ENCODE results near the gene CCNJ. TPM values are rescaled to one million over a fixed set of nuclear protein-coding genes. Genes with fewer than 3 reads are reported as not detected.

Gene CCNJ
- total RNA-seq, 1 donor, result 4.5 TPM

DNA sequence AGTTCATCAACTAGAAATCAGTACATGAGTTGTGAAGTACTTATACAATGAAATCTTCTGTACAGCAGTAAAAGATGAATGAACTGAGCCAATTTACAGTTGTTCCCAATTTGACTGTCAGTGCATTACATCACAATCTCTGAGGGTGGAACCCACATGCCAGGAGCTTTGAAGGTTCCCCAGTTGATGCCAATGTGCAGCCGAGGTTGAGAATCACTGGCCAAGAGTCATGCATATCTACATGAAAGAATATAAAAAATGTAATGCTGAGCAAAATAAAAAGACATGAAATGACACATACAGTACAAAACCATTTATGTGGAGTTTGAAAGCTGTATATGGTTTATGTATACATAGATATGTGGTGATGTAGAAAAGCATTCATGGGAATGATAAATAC, 22.1 kb upstream of the CCNJ start:
- TF ChIP-seq, protein P1, sequence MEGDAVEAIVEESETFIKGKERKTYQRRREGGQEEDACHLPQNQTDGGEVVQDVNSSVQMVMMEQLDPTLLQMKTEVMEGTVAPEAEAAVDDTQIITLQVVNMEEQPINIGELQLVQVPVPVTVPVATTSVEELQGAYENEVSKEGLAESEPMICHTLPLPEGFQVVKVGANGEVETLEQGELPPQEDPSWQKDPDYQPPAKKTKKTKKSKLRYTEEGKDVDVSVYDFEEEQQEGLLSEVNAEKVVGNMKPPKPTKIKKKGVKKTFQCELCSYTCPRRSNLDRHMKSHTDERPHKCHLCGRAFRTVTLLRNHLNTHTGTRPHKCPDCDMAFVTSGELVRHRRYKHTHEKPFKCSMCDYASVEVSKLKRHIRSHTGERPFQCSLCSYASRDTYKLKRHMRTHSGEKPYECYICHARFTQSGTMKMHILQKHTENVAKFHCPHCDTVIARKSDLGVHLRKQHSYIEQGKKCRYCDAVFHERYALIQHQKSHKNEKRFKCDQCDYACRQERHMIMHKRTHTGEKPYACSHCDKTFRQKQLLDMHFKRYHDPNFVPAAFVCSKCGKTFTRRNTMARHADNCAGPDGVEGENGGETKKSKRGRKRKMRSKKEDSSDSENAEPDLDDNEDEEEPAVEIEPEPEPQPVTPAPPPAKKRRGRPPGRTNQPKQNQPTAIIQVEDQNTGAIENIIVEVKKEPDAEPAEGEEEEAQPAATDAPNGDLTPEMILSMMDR (IDR thresholded peaks at IDR 0.05; ENCODE audit: insufficient read depth, low read length), result no peak
- no peak for DNase-seq (ENCODE audit: low read depth)
- H3K4me3 ChIP-seq (ENCODE audit: low read depth, low read length), result no peak overlapping the region

DNA sequence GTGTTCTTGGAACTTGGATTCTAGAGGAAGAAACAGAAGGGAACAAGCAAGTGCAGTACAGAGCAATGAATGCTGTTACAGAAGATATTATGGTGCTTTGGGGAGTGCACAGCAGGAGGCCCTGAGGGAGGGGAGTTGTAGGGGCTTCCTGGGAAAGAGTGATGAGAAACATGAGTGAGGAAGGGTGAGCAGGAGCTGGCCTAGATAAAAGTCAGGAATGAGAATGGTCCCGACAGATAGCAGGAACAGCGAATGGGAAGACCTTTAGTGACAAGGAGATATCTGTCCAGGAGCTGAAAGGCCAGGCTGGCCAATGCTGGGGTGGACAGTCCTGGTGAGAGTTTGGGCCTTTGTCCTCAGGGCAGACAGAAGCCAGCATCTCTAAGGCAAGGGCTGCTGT, 20.6 kb upstream of the CCNJ start:
- TF ChIP-seq, protein P1 (IDR thresholded peaks at IDR 0.05; ENCODE audit: insufficient read depth, low read length), result no peak
- no peak for DNase-seq (ENCODE audit: low read depth)
- no peak overlapping the region for H3K4me3 ChIP-seq (ENCODE audit: low read depth, low read length)

DNA sequence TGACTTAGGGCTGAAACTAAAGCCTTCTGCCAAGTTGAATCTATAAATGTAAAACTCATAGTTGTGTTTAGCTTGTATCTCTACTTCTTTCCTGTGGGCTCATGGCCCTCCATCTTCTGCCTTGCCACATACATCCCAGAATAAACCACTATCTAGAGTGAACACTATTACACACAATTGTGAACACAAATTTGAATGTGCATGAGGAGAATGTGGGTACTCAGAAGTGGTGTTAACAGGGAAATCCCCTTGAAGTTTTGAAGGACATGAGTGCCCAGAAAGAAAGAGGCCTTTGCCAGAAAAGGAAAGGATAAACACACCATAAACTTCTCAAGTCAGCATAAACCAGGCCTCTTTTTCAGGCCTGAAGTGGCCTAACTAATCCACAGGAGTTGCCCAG, 20.2 kb upstream of the CCNJ start:
- H3K4me3 ChIP-seq (ENCODE audit: low read depth, low read length), result no peak overlapping the region
- no peak for DNase-seq (ENCODE audit: low read depth)
- TF ChIP-seq, protein P1 (IDR thresholded peaks at IDR 0.05; ENCODE audit: insufficient read depth, low read length), result no peak

DNA sequence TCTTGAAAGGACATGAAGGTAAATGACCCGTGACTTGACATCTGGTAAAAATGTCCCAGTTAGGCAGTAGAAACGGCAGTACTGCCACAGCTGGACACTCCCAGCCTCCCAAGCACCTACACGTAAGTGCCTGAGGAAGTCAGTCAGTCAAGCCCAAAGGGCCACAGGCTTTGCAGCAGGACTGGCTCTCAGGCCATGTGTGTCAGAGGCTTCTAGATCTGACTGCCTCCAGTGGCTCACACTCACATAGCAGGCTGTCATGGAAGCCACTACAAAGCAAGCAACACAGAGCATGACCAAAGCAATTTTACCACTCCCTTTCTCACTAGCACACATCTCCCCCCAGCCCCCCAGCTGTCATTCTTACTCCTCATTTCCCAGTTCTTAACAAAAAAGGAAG, 17.8 kb upstream of the CCNJ start:
- DNase-seq (ENCODE audit: low read depth), result no peak
- TF ChIP-seq, protein P1 (IDR thresholded peaks at IDR 0.05; ENCODE audit: insufficient read depth, low read length), result peak; percentile 29
- H3K4me3 ChIP-seq (ENCODE audit: low read depth, low read length), result no peak overlapping the region

DNA sequence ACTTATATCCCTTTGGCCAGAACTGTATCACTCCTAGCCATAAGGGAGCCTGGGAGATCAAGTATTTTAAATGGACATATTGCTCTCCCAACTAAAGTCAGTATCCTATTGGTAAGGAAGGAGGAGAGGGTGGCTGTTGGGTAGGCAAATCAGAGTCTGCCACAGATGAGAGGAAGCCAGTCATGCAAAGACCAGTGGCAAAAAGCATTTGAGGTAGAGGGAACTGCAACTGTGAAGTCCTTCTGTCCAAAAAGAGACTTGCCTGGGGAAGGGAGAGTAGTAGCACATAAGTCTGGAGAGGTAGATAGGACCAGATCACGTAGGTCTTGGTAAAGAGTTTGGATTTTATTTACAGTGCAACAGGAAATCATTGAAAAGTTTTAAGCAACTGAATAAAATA, 8.8 kb upstream of the CCNJ start:
- DNase-seq (ENCODE audit: low read depth), result no peak
- TF ChIP-seq, protein P1 (IDR thresholded peaks at IDR 0.05; ENCODE audit: insufficient read depth, low read length), result no peak
- no peak overlapping the region for H3K4me3 ChIP-seq (ENCODE audit: low read depth, low read length)

DNA sequence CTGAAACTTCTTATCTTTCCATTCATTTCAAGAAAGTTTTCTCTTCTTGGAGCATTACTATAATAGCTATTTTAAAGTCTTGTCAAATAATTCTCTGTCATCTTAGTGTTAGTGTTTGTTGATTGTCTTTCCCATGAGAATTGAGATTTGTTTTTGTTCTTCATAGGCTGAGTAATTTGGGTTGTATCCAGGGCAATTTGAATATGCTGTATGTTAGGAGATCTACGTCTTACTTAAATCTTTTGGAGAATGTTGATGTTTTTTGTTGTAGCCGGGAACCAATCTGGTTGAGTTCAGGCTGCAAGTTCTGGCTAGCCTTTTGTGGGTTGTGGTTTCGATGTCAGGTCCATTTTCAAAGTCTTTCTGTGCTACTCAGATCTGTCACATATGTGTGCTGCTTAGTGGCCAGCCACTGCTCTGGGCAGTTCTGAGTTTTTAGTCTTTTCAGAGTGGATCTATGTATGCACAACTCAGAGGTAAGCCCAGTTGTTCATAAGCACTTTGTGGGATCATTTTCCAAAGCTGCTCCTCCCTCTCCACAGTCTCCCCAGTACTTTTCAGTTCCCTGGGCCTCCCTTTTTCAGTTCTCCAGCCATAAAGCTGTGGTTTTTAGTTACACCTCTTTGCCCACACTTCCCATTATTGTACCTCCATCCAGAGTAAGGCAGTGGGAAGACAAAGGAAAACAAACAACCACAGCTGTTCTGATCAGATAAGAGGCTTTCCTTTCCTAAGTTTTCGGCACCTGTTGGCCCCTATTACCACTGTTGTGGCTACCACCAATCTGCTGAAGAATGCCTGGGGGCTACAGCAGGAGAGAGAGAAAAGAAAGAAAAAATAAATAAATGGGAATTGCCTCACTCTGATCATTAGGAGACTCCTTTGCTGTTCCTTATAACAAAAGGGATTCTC, 4.7 kb upstream of the CCNJ start:
- TF ChIP-seq, protein P1 (IDR thresholded peaks at IDR 0.05; ENCODE audit: insufficient read depth, low read length), result no peak
- no peak overlapping the region for H3K4me3 ChIP-seq (ENCODE audit: low read depth, low read length)
- no peak for DNase-seq (ENCODE audit: low read depth)
